IMR-90 (cell line): ENCODE results near the gene PYGM. TPM values are rescaled to one million over a fixed set of nuclear protein-coding genes. Genes with fewer than 3 reads are reported as not detected.

Experiments
- ATAC-seq: fragments of 200-7000 bp; cut with Tn5 transposase; 2 replicates; pipeline ENCODE4 v1.9.1; 2020; ENCODE audit warnings: low read depth, mild to moderate bottlenecking, moderate library complexity
- BruUV-seq: library from RNA; stranded (reverse); fragments of 400-500 nt; replicated peaks from 2 replicates; lab custom pipeline; 2021; lab: Mats Ljungman, UMichigan
- CTCF ChIA-PET: fragments of 300-600 bp; formaldehyde crosslinking; extraction: SDS; loops from one replicate; lab custom pipeline; 2021; ENCODE audit warnings: antibody characterized with exemption; lab: Yijun Ruan, JAX
- POLR2A ChIA-PET: fragments of 300-600 bp; sonication (Branson Sonifier 250); formaldehyde crosslinking; loops from one replicate; lab custom pipeline; 2022; ENCODE audit warnings: antibody characterized with exemption; ENCODE audit not compliant: unreplicated experiment; lab: Charles Lee
- DNase-seq: peaks from one replicate; pipeline ENCODE4 v3.0.0; 2013
- H2AFZ ChIP-seq: replicated peaks from 2 replicates; pipeline ENCODE3; 2013; ENCODE audit warnings: low read length, mild to moderate bottlenecking; ENCODE audit not compliant: poor library complexity
- H2AK5ac ChIP-seq: 2 replicates; pipeline ENCODE4 v1.6.1; 2013; ENCODE audit warnings: low read depth, low read length, inconsistent platforms
- H2AK9ac ChIP-seq: replicated peaks from 2 replicates; pipeline ENCODE3; 2013; ENCODE audit warnings: mild to moderate bottlenecking, low read depth, low read length, moderate library complexity; ENCODE audit not compliant: poor library complexity
- H2BK120ac ChIP-seq: 2 replicates; pipeline ENCODE4 v1.6.1; 2013; ENCODE audit warnings: low read depth, low read length, inconsistent platforms
- H2BK15ac ChIP-seq: 3 replicates; pipeline ENCODE4 v1.6.1; 2013; ENCODE audit warnings: low read depth, low read length, inconsistent platforms
- H2BK20ac ChIP-seq: 2 replicates; pipeline ENCODE4 v1.6.1; 2013; ENCODE audit warnings: low read depth, mild to moderate bottlenecking, inconsistent platforms, low read length, moderate library complexity
- H2BK5ac ChIP-seq: 2 replicates; pipeline ENCODE4 v1.6.1; 2013; ENCODE audit warnings: mild to moderate bottlenecking, low read depth, low read length, inconsistent platforms; ENCODE audit not compliant: poor library complexity, severe bottlenecking
- H3K14ac ChIP-seq: replicated peaks from 2 replicates; pipeline ENCODE4 v1.6.1; 2013; ENCODE audit warnings: low read depth, low read length, inconsistent platforms
- H3K18ac ChIP-seq: 2 replicates; pipeline ENCODE4 v1.6.1; 2013; ENCODE audit warnings: low read depth, low read length, control low read depth
- H3K23ac ChIP-seq: 2 replicates; pipeline ENCODE4 v1.6.1; 2013; ENCODE audit warnings: low read depth, low read length, inconsistent platforms
- H3K27ac ChIP-seq: 2 replicates; pipeline ENCODE4 v1.5.1; 2013; ENCODE audit warnings: mild to moderate bottlenecking, control low read depth, low read length; ENCODE audit not compliant: insufficient read depth
- H3K27me3 ChIP-seq: 2 replicates; pipeline ENCODE4 v1.6.1; 2013; ENCODE audit warnings: low read length; ENCODE audit not compliant: control insufficient read depth, insufficient read depth
- H3K36me3 ChIP-seq: 2 replicates; pipeline ENCODE4 v1.6.1; 2013; ENCODE audit warnings: low read length, mixed read lengths; ENCODE audit not compliant: control insufficient read depth, insufficient read depth
- H3K4ac ChIP-seq: 2 replicates; pipeline ENCODE4 v1.6.1; 2013; ENCODE audit warnings: low read depth, low read length, inconsistent platforms
- H3K4me1 ChIP-seq: 2 replicates; pipeline ENCODE4 v1.6.1; 2013; ENCODE audit warnings: low read length, mixed read lengths; ENCODE audit not compliant: control insufficient read depth, insufficient read depth
- H3K4me2 ChIP-seq: 2 replicates; pipeline ENCODE4 v1.6.1; 2013; ENCODE audit warnings: low read depth, mild to moderate bottlenecking, control low read depth, low read length, moderate library complexity
- H3K4me3 ChIP-seq: 2 replicates; pipeline ENCODE4 v1.5.1; 2013; ENCODE audit warnings: low read depth, mild to moderate bottlenecking, control low read depth, low read length, moderate library complexity; ENCODE audit not compliant: insufficient read depth
- H3K56ac ChIP-seq: 2 replicates; pipeline ENCODE4 v1.6.1; 2013; ENCODE audit warnings: low read length, inconsistent platforms; ENCODE audit not compliant: insufficient read depth; ENCODE audit errors: extremely low read depth
- H3K79me1 ChIP-seq, 2 experiments: 2 replicates each; pipeline ENCODE4 v1.6.1; 2013; ENCODE audit warnings: low read length in 2 of 2, inconsistent platforms in 1 of 2, low read depth in 1 of 2
- H3K9ac ChIP-seq: 2 replicates; pipeline ENCODE4 v1.6.1; 2013; ENCODE audit warnings: low read depth, low read length, control low read depth
- H3K9me1 ChIP-seq: 2 replicates; pipeline ENCODE4 v1.6.1; 2013; ENCODE audit warnings: low read length, inconsistent platforms; ENCODE audit not compliant: insufficient read depth
- H3K9me3 ChIP-seq: 2 replicates; pipeline ENCODE4 v1.6.1; 2013; ENCODE audit warnings: low read length; ENCODE audit not compliant: control insufficient read depth, insufficient read depth
- H4K20me1 ChIP-seq: 2 replicates; pipeline ENCODE4 v1.6.1; 2013; ENCODE audit warnings: low read length, inconsistent platforms; ENCODE audit not compliant: insufficient read depth
- H4K5ac ChIP-seq: 2 replicates; pipeline ENCODE4 v1.6.1; 2013; ENCODE audit warnings: mild to moderate bottlenecking, low read depth, low read length, control low read depth
- H4K8ac ChIP-seq, 2 experiments: 2 replicates each; pipeline ENCODE4 v1.6.1; 2013; ENCODE audit warnings: low read depth in 2 of 2, low read length in 2 of 2, control low read depth in 1 of 2, inconsistent platforms in 1 of 2
- H4K91ac ChIP-seq: 2 replicates; pipeline ENCODE4 v1.6.1; 2013; ENCODE audit warnings: low read depth, low read length, inconsistent platforms; ENCODE audit not compliant: insufficient read depth
- BHLHE40 ChIP-seq: fragments of 150-350 bp; IDR thresholded peaks from 2 replicates; pipeline ENCODE4 v1.6.1; 2016; ENCODE audit warnings: mild to moderate bottlenecking, low read depth, low read length
- CEBPB ChIP-seq: IDR thresholded peaks from 2 replicates; pipeline ENCODE4 v1.6.1; 2012; ENCODE audit warnings: low read depth, low read length, improper control_type of control experiment
- CHD1 ChIP-seq: IDR thresholded peaks from 2 replicates; pipeline ENCODE4 v1.6.1; 2012; ENCODE audit warnings: low read depth, low read length, improper control_type of control experiment
- CTCF ChIP-seq: conservative IDR thresholded peaks from 2 replicates; pipeline ENCODE4 v1.5.1; 2012; ENCODE audit warnings: mild to moderate bottlenecking, low read depth, low read length, improper control_type of control experiment
- ELK1 ChIP-seq: fragments of 150-350 bp; IDR thresholded peaks from 2 replicates; pipeline ENCODE4 v1.6.1; 2016; ENCODE audit warnings: low read depth, mild to moderate bottlenecking, low read length, moderate library complexity, borderline replicate concordance
- FOS ChIP-seq: fragments of 150-350 bp; IDR thresholded peaks from 2 replicates; pipeline ENCODE4 v1.6.1; 2016; ENCODE audit warnings: low read depth, low read length
- MAFK ChIP-seq: IDR thresholded peaks from 2 replicates; pipeline ENCODE4 v1.6.1; 2012; ENCODE audit warnings: low read depth, low read length, improper control_type of control experiment
- MAZ ChIP-seq: IDR thresholded peaks from 2 replicates; pipeline ENCODE4 v1.6.1; 2012; ENCODE audit warnings: low read depth, mild to moderate bottlenecking, low read length, improper control_type of control experiment, moderate library complexity, borderline replicate concordance
- MXI1 ChIP-seq: IDR thresholded peaks from 2 replicates; pipeline ENCODE4 v1.6.1; 2012; ENCODE audit warnings: low read depth, mild to moderate bottlenecking, low read length, moderate library complexity, borderline replicate concordance
- NFE2L2 ChIP-seq: fragments of 150-350 bp; IDR thresholded peaks from 2 replicates; pipeline ENCODE4 v1.6.1; 2016; ENCODE audit warnings: low read depth, mild to moderate bottlenecking, low read length
- POLR2A ChIP-seq: IDR thresholded peaks from 2 replicates; pipeline ENCODE4 v1.6.1; 2012; ENCODE audit warnings: mild to moderate bottlenecking, low read depth, low read length
- RAD21 ChIP-seq: IDR thresholded peaks from 2 replicates; pipeline ENCODE4 v1.6.1; 2012; ENCODE audit warnings: low read length, improper control_type of control experiment
- RCOR1 ChIP-seq: IDR thresholded peaks from 2 replicates; pipeline ENCODE4 v1.6.1; 2012; ENCODE audit warnings: mild to moderate bottlenecking, low read length, improper control_type of control experiment; ENCODE audit not compliant: insufficient replicate concordance
- RFX5 ChIP-seq: IDR thresholded peaks from 2 replicates; pipeline ENCODE4 v1.8.0; 2012; ENCODE audit warnings: low read depth, mild to moderate bottlenecking, low read length, moderate library complexity
- SMC3 ChIP-seq: fragments of 150-350 bp; IDR thresholded peaks from 2 replicates; pipeline ENCODE4 v1.6.1; 2016; ENCODE audit warnings: low read depth, mild to moderate bottlenecking, antibody characterized with exemption, low read length, moderate library complexity
- USF2 ChIP-seq: fragments of 150-350 bp; IDR thresholded peaks from 2 replicates; pipeline ENCODE4 v1.6.1; 2017; ENCODE audit warnings: mild to moderate bottlenecking, antibody characterized with exemption, low read length, low read depth
- WGBS, 2 experiments: methylation state at CpG; one replicate each; pipeline versions ENCODE4 v1.1.5 to v1.1.7; 2013; ENCODE audit warnings: missing lambda C conversion rate in 2 of 2; ENCODE audit not compliant: insufficient read length in 1 of 2; ENCODE audit errors: extremely low coverage in 2 of 2; 5-methylcytosine and 5-hydroxymethylcytosine counted together
- dilution Hi-C: fragments of 300-500 bp; cut with HindIII; formaldehyde crosslinking; loops from one replicate; pipeline ENCODE4 v1.14.3; 2018; ENCODE audit warnings: low sequenced_read_pairs; ENCODE audit not compliant: unreplicated experiment
- in situ Hi-C: fragments of 300-500 bp; cut with MboI; formaldehyde crosslinking; loops from 3 replicates; pipeline ENCODE4 v1.14.3; 2019; ENCODE audit warnings: low sequenced_read_pairs, inconsistent platforms, mixed read lengths
- intact Hi-C: fragments of 100-400 bp; cut with micrococcal nuclease; formaldehyde crosslinking; loops from 2 replicates; pipeline ENCODE4 v1.10.0; 2022
- polyA plus RNA-seq, 3 experiments: library from polyadenylated mRNA; depleted of rRNA; stranded (reverse); fragments of >200 nt; gene quantifications; 2 replicates each; pipeline ENCODE4 v1.2.3, GENCODE V29; 2012; ENCODE audit warnings: low replicate concordance in 1 of 3
- total RNA-seq: library from RNA; depleted of rRNA; stranded (reverse); fragments of >200 nt; gene quantifications from 2 replicates; pipeline ENCODE4 v1.2.3, GENCODE V29; 2012

PYGM gene
- total and polyA plus RNA-seq, 2 of the 4 experiments (the other 2 are of a cell fraction), result 0.18 to 0.21 TPM

- Histone ChIP-seq H3K79me1 (no peaks in the 10 kb centered on the region), H2AK5ac (no peak overlapping the region), H3K56ac (no peak overlapping the region), H3K9me3 (no peaks in the 10 kb centered on the region), H4K8ac (no peak overlapping the region), H3K18ac (no peak overlapping the region), H4K5ac (no peak overlapping the region), H2AK9ac (peak overlapping the region; percentile 28), H2BK120ac (no peak overlapping the region), H3K4me1 (no peaks in the 10 kb centered on the region), H3K36me3 (no peaks in the 10 kb centered on the region), H3K9ac (no peak overlapping the region), H2AFZ (no peak overlapping the region), H2BK15ac (no peak overlapping the region), H3K4me3 (no peak overlapping the region), H3K23ac (no peak overlapping the region), H4K20me1 (no peaks in the 10 kb centered on the region), H4K91ac (no peak overlapping the region), H3K27me3 (peaks cover 77% of the 10 kb centered on the region), H3K4ac (no peak overlapping the region), H3K27ac (no peak overlapping the region), H3K9me1 (no peaks in the 10 kb centered on the region), H3K4me2 (no peak overlapping the region), H2BK20ac (no peak overlapping the region), H3K14ac (no peak overlapping the region), H2BK5ac (no peak overlapping the region)
- dilution Hi-C loops (no loop called here), in situ Hi-C loops (no loop called here), intact Hi-C loops (no loop called here)
- TF ChIP-seq POLR2A (no peak), RAD21 (no peak), USF2 (no peak), NFE2L2 (no peak), MXI1 (no peak), RFX5 (no peak), SMC3 (no peak), FOS (no peak), CEBPB (no peak), MAZ (no peak), CTCF (no peak), BHLHE40 (no peak), ELK1 (no peak), MAFK (no peak), CHD1 (no peak), RCOR1 (no peak)
- ChIA-PET POLR2A (no interaction called here), CTCF (no interaction called here)
- no peak for ATAC-seq
- BruUV-seq, result no TSS peak
- no peak for DNase-seq
- WGBS, 2 experiments, result 90% methylated on average over 2 of the region's 9 CpGs; no CpG with 5 or more reads in 1 of the 2 experiments
Measured at GRCh38 chr11:64720167-64720566, 39.6 kb downstream of the PYGM start.
